DMS 273 (cell line): ENCODE results near the gene HIBADH.
A peak's percentile ranks its signal among the peaks of the same experiment; 100 is the strongest.
"Not testable (repeated sequence)": the region's sequence is repeated elsewhere in the genome, so short reads cannot be mapped to it uniquely, and the experiment has no call there.

Experiments used
- DNase-seq: peaks from one replicate; lab custom pipeline; 2025; ENCODE audit not compliant: unreplicated experiment; lab: John Stamatoyannopoulos, UW

The HIBADH gene

DNA sequence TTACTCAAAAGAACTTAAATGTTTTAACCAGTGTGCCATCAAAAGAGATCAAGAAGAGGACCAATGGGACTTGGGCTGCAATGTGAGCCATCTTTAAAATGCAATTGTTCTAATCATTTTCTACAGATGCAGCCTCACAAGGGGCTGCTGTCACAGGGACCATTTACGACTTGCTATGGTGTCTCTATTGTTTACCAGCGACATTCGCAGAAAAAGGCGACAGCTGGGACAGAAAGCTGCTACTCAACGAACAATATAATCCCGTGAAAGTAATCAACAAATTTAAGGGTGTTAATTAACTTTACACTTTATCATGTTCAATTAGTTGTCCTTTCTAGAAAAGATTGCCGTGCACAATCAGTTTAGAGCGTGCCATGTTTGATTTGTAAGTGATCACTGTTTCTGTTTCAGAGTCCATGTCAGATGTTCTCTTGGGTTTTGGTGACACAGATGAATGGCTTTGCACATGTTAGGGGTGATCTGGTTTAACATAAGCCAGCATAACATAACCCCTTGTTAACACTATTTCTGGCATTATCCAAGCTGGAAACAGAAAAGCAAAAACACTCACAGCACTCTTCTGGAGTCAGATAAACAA, 110.8 kb downstream of the HIBADH start:
- DNase-seq, result no peak

DNA sequence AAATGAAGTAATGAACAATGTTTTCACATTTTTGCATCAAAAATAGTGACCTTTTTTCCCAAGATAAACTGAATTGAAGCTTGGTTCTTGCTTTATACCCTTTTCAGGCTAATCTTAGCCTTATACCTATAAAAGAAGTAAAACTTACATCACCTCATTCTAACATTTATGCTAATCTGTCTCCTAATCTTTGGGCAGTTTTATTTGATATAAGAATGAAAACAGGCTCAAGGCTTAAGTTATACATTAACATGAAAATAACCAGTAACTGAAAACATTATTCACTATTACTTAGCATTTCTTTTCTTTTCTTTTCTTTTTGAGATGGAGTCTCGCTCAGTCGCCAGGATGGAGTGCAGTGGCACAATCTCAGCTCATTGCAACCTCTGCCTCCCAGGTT, 113.1 kb downstream of the HIBADH start:
- DNase-seq, result no peak

DNA sequence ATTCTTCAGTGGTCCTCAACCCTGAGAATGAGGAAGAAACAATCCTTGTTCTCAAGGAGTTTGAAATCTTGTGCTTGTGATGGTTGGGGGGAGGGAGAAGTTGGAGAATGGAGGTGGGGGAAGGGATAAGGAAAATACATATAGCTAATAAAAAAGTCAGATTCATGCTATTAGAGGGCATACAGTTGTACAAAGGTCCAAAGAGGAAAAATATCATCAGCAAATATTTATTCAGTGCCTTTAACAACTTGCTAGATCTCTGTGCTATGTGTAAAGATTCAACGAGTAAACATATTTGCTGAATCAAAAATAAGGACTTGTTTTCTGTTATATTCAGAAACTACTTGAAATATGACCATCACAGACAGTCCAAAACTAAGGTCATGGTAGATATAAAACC, 114.4 kb downstream of the HIBADH start:
- DNase-seq, result no peak

DNA sequence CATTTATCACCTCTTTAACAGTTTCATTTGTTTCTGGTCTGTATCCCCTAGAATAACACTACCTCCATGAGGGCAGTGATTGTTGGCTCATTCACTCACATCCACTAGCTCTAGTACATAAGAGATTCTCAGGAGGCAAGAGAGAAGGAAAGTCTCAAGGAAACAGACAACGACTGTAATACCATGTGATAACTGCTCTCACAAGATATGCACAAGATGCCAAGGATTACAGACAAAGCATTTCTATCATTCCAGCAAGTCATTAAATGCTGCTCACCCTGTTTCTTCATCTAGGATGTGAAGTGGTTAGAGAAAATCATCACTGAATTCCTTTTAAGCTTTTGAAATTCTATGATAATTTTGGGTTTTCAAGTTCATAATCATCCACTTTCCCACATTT, 115.3 kb downstream of the HIBADH start:
- no peak for DNase-seq

DNA sequence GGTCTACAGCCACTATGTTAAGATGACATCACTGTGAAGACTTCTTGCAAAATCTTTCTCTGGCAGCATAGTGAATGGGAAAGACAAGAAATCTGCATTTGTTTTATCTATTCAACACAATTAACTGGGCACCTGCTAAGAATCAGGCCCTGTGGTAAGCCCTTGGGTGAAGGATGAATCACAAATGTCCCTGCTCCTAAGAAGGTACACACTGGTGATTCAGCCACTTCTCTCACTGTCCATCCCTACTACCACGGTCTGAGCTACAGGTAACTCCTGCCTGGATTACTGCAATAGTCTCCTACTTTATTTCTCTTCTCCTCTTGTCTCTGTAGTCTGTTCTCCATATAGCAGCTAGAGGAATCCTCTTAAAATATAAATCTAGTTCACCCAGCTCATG, 116.1 kb downstream of the HIBADH start:
- DNase-seq, result no peak

DNA sequence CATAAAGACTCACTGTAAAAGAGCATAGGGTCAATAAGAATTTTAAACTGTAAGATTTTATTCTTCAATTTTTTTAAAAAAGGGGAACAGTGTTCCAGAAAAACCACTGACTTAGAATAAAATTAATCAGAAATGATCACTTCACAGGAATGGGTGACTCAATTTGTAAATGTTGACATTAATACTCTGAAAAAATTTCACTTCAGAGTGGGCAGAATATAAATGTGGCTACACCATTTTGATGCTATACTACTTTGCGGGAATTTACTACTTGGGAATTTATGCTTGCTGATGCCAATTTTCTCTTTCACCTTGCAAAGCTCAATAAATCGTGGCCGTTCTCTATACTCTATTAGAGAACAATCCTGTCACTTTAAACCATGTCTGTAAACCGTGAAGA, 126.9 kb downstream of the HIBADH start:
- no peak for DNase-seq

DNA sequence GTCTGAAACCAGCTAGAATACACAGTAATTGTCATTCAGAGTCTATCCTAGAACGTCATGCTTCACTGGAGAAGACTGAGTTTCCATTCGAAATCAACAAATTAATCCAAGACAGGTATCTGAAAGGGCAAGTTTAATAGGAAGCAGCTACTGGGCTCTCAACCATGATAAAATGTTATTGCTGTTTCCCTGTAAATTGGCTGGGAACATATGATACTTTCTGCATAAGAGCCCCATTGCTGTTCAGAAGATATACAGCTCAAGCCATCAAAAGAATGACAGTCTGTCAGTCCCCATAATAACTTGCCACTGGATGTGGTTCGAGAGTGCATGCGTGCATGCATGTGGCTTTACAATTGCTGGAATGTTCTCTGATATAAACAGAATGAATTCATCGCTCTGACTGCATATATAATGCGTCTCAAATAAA, 129.0 kb downstream of the HIBADH start:
- no peak for DNase-seq

DNA sequence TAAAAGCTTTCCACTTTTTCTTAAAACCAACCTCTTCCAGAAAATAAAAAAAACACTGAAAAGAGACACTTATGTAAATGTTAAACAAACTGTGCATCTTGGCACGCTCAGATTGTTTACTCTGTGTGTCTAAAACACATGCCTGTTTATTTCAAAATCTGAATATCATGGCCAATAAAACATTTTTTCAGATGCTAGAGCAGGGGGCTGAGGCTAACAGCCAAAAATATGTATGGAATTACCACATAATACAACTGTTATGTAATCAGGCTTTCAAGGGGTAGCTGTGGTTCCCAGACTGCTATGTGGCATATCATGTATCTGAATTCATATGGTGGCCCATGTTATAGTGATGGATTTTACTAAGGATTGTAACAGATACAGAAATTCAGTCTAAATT, 130.4 kb downstream of the HIBADH start:
- DNase-seq, result no peak

DNA sequence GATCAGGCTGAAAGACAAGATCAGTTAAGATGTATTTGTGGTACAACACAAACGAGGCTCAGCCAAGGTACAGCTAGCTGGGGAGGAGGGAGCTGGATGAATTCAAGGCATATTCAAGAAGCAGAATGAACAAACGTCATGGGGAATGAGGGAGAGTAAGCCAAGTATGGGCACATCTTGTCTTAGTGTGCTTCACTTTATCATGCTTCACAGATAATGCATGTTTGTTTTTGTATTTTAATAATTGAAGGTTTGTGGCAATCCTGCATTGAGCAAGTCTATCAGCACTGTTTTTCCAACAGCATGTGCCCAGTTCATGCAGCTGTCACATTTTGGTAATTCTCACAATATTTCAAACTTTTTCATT, 135.4 kb downstream of the HIBADH start:
- DNase-seq, result no peak

DNA sequence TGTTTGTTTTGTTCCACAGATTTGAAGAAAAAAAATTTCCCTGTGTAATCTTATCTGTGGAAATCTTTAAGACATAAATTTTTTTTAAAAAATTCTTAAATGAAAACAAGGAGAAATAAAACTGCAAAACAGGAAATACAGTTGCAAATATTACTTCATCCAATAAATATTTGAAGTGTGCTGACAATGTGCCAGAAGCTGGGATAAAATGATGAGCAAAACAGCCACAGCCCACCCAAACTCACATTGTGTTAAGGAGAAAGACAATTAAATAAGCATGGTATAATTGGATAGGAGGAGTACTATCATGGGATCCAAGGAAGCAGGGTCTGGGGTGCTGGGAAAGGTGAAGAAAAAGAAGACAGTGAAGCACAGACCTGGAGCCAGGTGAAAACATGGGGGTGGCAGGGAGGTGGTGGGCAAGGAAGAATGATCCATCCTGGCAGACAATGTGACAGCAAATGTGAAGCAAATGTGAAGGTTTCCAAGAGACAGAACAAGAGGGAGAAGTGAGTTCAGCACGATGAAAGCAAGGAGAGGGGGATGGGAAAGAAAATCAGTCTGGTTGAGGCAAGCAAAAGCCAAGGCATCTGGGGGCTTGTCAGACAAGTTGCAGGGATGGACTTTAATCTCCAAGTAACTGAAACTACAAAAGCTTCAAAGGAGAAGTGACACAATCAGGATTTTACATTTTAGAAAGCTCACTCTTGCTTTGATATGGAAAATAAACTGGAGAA, 135.9 kb downstream of the HIBADH start:
- no peak for DNase-seq

DNA sequence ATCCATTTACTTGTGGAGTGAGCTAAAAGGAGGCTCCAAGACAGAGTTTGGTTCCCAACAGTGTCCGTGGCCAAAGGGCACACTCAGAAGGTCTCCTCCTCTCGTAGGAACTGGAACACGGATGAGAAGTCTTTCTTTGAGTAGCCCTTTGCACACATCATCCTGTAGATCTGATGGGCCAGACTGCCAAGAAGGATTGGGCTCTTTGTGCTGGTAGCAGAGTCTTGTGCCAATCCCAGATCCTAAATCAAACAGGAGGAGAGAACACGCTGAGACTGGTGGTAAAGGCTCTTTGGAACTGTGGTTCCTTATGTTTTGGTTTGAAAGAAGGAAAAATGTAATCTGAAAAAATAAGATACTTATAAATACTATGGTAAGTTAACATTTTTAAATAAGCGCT, 136.6 kb downstream of the HIBADH start:
- DNase-seq, result no peak

DNA sequence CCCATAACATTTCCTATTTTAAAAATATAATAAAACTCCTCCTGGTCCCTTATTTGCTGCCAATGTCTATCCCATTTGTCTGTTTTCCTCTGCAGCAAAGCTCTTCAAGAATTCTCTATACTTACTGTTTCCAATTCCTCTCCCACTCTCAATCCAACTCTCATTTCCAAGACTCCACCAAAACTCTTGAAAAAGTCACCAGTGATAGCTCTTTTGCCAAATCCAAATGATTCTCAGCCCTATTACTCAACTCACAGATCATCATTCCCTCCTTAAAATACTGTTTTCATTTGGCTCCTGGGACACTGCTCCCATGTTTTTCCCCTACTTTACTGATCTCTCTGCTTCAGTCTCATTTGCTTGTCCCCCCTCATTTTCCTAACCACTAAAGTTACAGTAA, 139.4 kb downstream of the HIBADH start:
- DNase-seq, result no peak

DNA sequence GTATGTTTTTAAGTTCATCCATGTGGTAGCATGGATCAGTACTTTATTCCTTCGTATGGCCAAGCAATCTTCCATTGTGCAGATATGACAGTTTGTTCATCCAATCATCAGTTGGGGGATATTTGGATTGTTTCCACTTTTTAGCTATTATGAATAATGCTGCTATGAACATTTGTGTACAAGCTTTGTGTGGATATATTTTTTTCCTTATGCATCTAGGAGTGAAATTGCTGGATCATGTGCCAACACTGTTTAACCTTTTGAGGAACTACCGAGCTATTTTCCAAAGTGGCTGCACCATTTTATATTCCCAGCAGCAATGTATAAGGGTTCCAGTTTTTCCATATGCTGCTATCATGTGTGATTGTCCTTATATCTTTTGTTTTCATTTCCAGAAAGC, 140.1 kb downstream of the HIBADH start:
- DNase-seq, result no peak

DNA sequence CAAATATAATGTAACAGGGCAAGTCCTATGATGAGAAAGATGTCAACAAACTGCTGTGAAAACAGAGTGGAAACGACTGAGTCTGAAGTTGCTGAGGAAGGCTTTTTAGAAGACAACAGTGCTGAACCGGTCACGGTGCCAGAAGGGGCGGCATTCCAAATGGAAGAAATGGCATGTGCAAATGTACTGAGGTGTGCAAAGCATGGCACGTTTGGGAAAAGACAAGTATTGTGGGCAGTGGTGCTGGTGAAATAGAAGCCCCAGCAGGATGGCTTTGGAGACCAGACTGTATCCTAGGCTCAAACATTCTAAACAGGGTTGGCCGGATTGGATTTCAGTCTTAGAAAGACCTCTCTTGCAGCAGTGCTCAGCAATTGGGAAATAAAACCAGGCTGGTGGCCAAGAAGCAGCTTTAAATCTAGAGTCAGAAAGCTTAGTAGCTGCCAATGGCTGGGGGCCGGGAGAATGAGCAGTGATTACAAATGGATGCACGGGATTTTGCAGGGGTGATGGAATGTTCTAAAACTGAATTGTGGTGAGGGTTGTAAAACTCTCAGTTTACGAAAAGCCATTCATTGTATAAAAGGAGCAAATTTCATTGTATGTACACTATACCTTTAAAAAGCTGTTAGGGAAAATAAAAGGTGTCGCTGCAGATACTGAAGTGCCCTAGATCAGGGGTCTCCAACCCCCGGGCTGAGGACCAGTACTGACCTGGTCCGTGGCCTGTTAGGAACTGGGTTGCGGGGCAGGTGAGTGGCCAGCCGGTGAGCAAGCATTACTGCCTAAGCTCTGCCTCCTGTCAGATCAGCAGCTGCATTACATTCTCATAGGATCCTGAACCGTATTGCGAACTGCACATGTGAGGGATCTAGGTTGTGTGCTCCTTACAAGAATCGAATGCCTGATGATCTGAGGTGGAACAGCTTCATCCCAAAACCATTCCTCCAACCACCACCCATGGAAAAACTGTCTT, 141.6 kb downstream of the HIBADH start:
- DNase-seq, result peak; percentile 20

DNA sequence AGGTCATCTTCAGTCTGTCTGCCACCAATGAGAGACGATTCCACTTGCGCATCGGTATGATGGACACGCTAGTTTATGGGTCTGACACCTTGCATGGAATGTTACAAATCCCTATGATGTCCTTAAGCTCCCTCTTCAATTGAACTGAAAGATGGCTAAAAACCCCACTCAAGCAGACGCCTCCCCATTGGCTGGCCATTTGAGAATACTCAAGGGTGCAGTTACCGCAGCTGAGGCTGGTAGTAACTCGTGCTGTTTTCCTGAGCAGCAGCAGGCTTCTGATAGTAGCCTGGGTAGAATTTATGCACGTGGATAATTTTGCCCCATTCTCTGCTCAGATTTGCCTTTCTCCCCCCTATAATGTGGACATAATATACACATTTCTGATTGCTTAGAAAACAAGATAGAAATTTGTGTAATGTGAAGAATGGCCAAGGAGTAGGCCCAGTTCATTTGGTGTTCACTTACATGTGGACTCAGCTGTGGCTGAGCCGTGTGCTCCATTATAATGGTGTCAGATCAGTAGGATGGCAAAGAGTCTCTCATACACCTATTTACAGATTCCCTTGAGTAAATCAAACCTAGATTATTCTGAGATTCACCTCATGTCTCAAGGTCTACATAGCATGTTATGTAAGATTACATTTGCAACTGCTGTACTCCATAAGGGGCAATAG, 142.8 kb downstream of the HIBADH start:
- DNase-seq, result no peak

DNA sequence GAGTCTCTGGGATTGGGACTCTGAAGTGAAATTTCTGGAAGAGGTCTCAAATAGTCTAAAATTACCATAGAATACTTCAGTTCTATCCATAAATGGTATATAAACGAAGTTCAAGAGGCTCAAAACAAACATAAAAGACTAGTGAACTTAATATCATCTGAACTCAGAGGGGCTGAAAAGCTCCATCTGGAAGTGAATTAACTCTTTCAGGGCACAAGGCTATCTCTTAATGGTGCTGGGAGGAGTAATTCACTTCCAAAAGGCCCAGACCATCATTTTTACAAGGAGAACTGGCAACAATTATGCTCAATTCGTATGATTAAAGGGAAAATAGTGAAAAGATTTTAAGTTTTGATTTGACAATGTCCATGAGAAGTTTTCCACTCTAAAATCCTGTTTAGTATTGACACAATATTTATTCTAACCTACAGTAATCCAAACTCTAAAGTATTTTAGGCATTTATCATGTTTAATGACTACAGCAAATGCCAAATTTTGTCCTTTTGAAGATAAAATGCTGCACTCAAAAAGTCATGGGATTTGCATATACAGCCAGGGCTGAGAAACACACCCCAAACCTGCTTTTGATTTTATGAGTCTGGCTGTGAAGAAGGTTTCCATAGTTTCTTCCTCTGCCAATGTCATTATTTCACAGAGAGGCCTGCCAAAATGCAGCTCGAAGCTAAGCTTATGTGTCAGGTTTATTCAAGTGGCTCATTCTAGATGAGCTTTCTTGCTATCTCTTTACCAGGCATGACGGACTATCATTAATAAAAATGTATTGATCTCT, 143.9 kb downstream of the HIBADH start:
- DNase-seq, result no peak

DNA sequence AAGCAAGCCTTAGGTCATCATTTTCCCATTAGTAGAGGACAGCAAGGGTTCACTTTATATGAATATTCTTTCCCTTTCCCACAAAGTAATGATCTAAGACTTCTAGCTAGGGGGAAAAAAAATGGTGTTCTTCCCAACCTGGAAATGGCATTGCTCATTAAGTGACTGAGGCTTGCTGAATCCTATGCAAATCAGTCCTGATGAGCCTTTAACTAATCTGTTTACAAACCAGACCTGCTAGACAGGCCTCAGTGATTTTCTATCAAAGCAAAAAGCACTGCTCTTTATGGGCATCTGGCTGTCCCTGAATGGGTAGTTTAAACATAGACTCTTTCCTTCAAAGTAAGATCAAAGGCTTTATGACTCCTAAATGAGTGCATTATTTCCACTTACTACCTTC, 146.3 kb downstream of the HIBADH start:
- no peak for DNase-seq

DNA sequence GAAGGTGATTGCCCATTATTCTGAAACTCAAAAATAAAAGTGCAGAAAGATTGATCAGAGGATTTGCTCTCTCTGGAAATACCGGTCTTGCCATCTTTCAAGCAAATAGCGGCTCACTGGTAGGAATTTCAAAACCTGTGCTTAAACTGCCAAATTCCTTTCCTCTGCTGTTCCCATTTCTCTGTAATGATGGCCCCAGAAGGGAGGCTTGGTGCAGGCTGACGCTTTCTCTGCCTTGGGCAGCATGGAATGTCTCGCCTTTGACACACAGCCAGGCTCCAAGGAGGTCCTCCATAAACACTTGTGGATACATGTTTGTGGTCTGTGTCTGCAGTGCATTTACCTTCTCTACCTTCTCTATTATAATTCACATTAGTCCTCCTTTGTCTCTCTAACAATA, 146.8 kb downstream of the HIBADH start:
- DNase-seq, result no peak

DNA sequence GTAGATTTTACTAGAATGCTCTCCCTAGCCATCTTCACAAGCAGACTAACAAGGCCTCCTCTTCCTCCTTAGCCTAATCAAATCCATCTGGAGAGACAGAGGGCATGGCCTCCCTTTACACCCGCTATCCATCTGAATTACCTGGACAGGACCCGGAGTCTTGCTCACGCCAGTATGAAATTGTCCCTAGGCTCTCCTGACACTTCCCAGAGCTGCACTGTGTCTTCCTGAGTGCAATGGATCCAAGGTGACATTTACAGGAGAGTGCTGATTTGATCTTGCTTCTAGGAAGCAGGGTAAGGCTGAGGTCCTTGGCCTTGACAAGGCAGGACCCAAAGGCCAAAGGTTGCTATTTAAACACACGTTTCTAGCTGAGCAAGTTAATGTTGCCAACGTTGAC, 147.8 kb downstream of the HIBADH start:
- no peak for DNase-seq

DNA sequence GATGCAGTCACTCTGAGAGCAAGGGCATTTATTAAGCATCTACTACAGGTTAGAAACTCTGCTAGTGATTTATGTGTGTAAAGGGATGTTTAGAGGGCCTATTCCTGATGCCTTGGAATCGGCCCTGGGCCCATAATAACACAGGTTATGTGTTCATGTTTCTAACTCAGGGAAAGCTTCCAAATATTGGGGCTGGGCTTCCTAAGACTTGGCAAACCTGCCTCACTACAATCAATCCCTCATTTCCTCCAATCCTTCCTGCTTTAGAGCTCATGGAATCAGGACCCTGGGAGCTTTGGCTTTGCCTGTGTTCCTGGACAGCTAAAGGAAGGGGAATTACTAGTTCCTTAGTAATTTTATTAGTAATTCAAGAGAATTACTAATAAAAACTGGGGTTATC, 148.8 kb downstream of the HIBADH start:
- no peak for DNase-seq

DNA sequence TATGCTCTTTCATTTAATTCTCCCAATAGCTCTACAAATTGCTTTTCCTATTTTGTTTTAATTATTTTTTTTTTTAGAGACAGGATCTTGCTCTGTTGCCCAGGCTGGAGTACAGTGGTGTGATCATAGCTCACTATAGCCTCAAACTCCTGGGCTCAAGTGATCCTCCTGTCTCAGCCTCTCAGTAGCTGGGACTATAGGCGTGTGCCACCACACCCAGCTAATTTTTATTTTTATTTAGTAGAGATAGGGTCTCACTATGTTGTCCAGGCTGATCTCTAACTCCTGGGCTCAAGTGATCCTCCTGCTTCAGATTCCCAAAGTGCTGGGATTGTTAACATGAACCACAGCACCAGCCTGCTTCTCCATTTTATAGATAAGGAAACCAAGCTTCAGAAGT, 151.3 kb downstream of the HIBADH start:
- not testable (repeated sequence) for DNase-seq
